Measurements from ENCODE around the gene FLVCR2. TPM values are rescaled to one million over a fixed set of nuclear protein-coding genes. Genes with fewer than 3 reads are reported as not detected.

Gene FLVCR2
- polyA plus RNA-seq, 1 experiment: 3.4 TPM

GRCh38 chr14:75604979-75605851 is 26.8 kb downstream of the FLVCR2 start:
- Histone ChIP-seq H3K27me3 (ENCODE audit: control insufficient read depth, insufficient read depth, low read length) (peaks cover 31% of the 10 kb centered on the region), H3K9me3 (ENCODE audit: control insufficient read depth, insufficient read depth, low read length) (peaks cover 21% of the 10 kb centered on the region; the same call in 1 of the 2 replicates), H3K27ac (ENCODE audit: low read depth, low read length) (no peak overlapping the region), H3K4me3 (ENCODE audit: low read depth, low read length) (no peak overlapping the region)
- ChIA-PET CTCF (no interaction called here), POLR2A (no interaction called here)
- no peak for TF ChIP-seq CTCF (IDR thresholded peaks at IDR 0.05; ENCODE audit: low read depth, low read length)
- no peak for DNase-seq (ENCODE audit: low read depth, low spot score)

- TF ChIP-seq CTCF (IDR thresholded peaks at IDR 0.05; ENCODE audit: low read depth, low read length): no peak
- Histone ChIP-seq H3K9me3 (ENCODE audit: control insufficient read depth, insufficient read depth, low read length) (peaks cover 21% of the 10 kb centered on the region; the same call in 1 of the 2 replicates), H3K4me3 (ENCODE audit: low read depth, low read length) (no peak overlapping the region), H3K27ac (ENCODE audit: low read depth, low read length) (no peak overlapping the region), H3K27me3 (ENCODE audit: control insufficient read depth, insufficient read depth, low read length) (peaks cover 34% of the 10 kb centered on the region)
- no peak for DNase-seq (ENCODE audit: low read depth, low spot score)
- ChIA-PET POLR2A (no interaction called here), CTCF (interaction anchor here (1.6 kb wide), 1 partner anchor 49 kb away, joined by 4 read pairs; no protein-coding TSS in a partner anchor)
Observed at GRCh38 chr14:75605916-75606315, 27.5 kb downstream of the FLVCR2 start.

GRCh38 chr14:75607044-75607443 is 28.6 kb downstream of the FLVCR2 start:
- no peak overlapping the region for H3K4me3 ChIP-seq (ENCODE audit: low read depth, low read length)
- POLR2A ChIA-PET: no interaction called here
- no peak overlapping the region for H3K27ac ChIP-seq (ENCODE audit: low read depth, low read length)
- no peak for DNase-seq (ENCODE audit: low read depth, low spot score)
- peaks cover 29% of the 10 kb centered on the region for H3K27me3 ChIP-seq (ENCODE audit: control insufficient read depth, insufficient read depth, low read length)
- CTCF ChIA-PET: interaction anchor here (1.6 kb wide), 1 partner anchor 48 kb away, joined by 4 read pairs; no protein-coding TSS in a partner anchor
- peaks cover 21% of the 10 kb centered on the region; the same call in 1 of the 2 replicates for H3K9me3 ChIP-seq (ENCODE audit: control insufficient read depth, insufficient read depth, low read length)
- no peak for TF ChIP-seq CTCF (IDR thresholded peaks at IDR 0.05; ENCODE audit: low read depth, low read length)

- no peak for DNase-seq (ENCODE audit: low read depth, low spot score)
- Histone ChIP-seq H3K27ac (ENCODE audit: low read depth, low read length) (no peak overlapping the region), H3K27me3 (ENCODE audit: control insufficient read depth, insufficient read depth, low read length) (peaks cover 22% of the 10 kb centered on the region), H3K9me3 (ENCODE audit: control insufficient read depth, insufficient read depth, low read length) (peaks cover 21% of the 10 kb centered on the region; the same call in 1 of the 2 replicates), H3K4me3 (ENCODE audit: low read depth, low read length) (no peak overlapping the region)
- ChIA-PET POLR2A (no interaction called here), CTCF (interaction anchor here (1.7 kb wide), 1 partner anchor 46 kb away, joined by 5 read pairs; no protein-coding TSS in a partner anchor)
- TF ChIP-seq CTCF (IDR thresholded peaks at IDR 0.05; ENCODE audit: low read depth, low read length): no peak
Observed at GRCh38 chr14:75607842-75608640, 29.6 kb downstream of the FLVCR2 start.
